Bronchial epithelial cell (primary cell): Measurements from ENCODE around the gene CNTNAP2. TPM values are rescaled to one million over a fixed set of nuclear protein-coding genes. Genes with fewer than 3 reads are reported as not detected.

Experiments used
- DNase-seq: peaks from one replicate; pipeline ENCODE4 v3.0.0-alpha.2; 2010; ENCODE audit warnings: low read depth
- FAIRE-seq: peaks from 2 replicates; lab custom pipeline; 2011; peaks lifted over from hg19 to GRCh38; lab: Jason Lieb, UNC
- H3K27me3 ChIP-seq: 2 replicates; pipeline ENCODE4 v1.5.1; 2011; ENCODE audit warnings: low read length; ENCODE audit not compliant: control insufficient read depth, insufficient read depth
- H3K36me3 ChIP-seq: 2 replicates; pipeline ENCODE4 v1.5.1; 2011; ENCODE audit warnings: low read length; ENCODE audit not compliant: control insufficient read depth, insufficient read depth
- H3K4me3 ChIP-seq: 2 replicates; pipeline ENCODE4 v1.5.1; 2011; ENCODE audit warnings: mild to moderate bottlenecking, low read depth, low read length, control low read depth
- total RNA-seq: library from RNA; depleted of rRNA; stranded (reverse); fragments of >200 nt; gene quantifications from 2 replicates; pipeline ENCODE4 v1.2.1, GENCODE V29; 2014
- TF ChIP-seq, protein P1 (sequence below): IDR thresholded peaks from 2 replicates; pipeline ENCODE4 v1.5.1; 2011; ENCODE audit warnings: mild to moderate bottlenecking, moderate library complexity, low read length, control low read depth, inconsistent platforms; ENCODE audit not compliant: insufficient read depth, severe bottlenecking

CNTNAP2 gene
- total RNA-seq, 1 donor from 2014 or later: 0.26 TPM

DNA sequence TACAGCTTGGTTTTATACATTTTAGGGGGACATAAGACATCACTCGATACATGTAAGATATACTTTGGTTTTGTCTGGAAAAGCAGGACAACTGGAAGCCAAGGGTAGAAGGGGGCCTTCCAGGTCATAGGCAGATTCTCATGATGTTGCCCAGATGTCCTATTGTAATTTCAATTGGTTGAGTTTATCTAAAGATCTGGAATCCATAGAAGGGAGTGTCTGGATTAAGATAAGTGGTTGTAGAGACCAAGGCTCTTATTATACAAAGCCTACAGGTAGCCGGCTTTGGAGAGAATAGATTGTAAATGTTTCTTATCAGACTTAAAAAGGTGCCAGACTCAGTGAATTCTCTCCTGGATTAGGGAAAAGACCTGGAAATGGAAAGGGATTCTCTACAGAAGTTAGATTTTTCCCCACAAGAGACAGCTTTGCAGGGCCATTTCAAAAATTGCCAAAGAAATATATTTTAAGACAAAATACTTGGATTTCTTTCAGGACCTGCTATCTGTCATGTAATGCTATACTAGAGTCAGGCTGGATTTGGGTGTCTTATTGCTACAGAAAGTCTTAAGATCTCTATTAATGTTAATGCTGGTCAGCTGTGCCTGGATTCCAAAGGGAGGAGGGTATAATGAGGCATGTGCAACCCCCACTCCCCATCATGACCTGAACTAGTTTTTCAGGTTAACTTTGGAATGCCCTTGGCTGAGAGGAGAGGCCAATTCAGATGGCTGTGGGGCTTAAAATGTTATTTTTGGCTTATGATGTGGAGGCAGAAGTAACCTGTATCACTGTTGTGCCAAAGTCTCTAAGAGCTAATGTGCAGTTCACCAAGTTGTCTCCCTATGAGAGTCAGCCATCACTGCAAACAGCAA is 1962.8 kb downstream of the CNTNAP2 start:
- no peak for FAIRE-seq

DNA sequence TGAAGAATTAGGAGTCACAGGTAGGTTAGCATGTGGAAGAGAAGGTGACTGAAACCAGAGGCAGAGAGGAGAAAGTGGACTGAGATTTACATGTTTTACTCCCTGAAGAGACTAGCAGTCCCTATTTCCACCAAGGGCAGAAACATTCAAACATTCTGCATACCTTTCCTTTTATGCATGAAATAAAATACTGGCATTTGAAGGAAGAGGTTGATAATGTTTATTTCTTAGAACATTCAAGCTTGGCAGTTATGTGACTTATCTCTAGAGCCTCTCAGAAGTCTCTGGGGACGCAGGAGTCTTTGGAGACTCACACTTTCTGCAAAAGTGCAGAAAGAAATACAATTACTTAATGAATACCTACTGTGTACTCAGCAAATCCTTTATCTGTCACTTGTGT is 1966.8 kb downstream of the CNTNAP2 start:
- Histone ChIP-seq H3K27me3 (no peaks in the 10 kb centered on the region), H3K36me3 (no peaks in the 10 kb centered on the region), H3K4me3 (no peak overlapping the region)
- TF ChIP-seq, protein P1, sequence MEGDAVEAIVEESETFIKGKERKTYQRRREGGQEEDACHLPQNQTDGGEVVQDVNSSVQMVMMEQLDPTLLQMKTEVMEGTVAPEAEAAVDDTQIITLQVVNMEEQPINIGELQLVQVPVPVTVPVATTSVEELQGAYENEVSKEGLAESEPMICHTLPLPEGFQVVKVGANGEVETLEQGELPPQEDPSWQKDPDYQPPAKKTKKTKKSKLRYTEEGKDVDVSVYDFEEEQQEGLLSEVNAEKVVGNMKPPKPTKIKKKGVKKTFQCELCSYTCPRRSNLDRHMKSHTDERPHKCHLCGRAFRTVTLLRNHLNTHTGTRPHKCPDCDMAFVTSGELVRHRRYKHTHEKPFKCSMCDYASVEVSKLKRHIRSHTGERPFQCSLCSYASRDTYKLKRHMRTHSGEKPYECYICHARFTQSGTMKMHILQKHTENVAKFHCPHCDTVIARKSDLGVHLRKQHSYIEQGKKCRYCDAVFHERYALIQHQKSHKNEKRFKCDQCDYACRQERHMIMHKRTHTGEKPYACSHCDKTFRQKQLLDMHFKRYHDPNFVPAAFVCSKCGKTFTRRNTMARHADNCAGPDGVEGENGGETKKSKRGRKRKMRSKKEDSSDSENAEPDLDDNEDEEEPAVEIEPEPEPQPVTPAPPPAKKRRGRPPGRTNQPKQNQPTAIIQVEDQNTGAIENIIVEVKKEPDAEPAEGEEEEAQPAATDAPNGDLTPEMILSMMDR: no peak
- DNase-seq: no peak
- no peak for FAIRE-seq

More for the DNA sequence above, 1962.8 kb downstream of the CNTNAP2 start:
- Histone ChIP-seq H3K27me3 (no peaks in the 10 kb centered on the region), H3K36me3 (no peaks in the 10 kb centered on the region), H3K4me3 (no peak overlapping the region)
- DNase-seq: no peak
- TF ChIP-seq, protein P1: no peak

DNA sequence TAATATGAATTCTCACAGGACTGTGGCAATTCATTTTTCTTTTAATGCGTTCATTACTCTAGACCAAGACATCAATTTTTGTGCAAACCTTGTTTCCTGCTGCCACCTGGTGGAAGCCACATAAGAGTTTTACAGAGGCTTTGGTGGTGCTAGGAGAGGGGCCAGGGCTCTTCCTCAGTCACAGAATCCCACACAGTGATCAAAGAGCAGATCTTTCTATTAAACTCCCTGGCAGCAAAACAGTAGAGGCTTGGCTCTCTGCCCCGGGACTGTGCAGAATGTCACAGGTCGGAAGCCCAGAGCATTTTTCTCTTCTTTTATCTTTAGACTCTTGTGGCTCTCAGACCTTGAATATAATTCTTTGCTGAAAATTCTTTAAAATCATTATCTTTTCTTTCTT is 1967.5 kb downstream of the CNTNAP2 start:
- TF ChIP-seq, protein P1: peak; percentile 45
- no peaks in the 10 kb centered on the region for H3K36me3 ChIP-seq
- FAIRE-seq (no peak), DNase-seq (peak; percentile 25)
- no peaks in the 10 kb centered on the region for H3K27me3 ChIP-seq
- no peak overlapping the region for H3K4me3 ChIP-seq

DNA sequence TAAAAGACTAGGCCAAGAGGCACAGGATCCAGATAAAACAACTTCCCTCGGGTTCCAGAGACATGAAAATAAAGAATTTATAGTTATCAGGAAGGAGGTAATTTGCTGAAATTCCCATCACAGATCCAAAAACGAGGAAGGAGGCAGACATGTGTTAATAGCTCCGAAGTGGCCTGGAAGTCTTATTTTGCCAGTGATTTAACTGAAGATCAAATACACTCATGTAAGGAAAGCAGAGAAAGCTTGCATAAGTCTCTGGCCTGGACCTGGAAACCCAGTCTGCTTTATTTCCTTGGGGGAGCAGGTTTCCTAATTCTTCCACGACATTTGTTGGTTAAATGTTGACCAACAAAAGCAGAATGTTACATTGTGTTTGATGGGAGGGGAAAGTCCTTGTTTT is 1975.3 kb downstream of the CNTNAP2 start:
- no peaks in the 10 kb centered on the region for H3K36me3 ChIP-seq
- TF ChIP-seq, protein P1: no peak
- H3K4me3 ChIP-seq: no peak overlapping the region
- DNase-seq (no peak), FAIRE-seq (no peak)
- H3K27me3 ChIP-seq: no peaks in the 10 kb centered on the region

DNA sequence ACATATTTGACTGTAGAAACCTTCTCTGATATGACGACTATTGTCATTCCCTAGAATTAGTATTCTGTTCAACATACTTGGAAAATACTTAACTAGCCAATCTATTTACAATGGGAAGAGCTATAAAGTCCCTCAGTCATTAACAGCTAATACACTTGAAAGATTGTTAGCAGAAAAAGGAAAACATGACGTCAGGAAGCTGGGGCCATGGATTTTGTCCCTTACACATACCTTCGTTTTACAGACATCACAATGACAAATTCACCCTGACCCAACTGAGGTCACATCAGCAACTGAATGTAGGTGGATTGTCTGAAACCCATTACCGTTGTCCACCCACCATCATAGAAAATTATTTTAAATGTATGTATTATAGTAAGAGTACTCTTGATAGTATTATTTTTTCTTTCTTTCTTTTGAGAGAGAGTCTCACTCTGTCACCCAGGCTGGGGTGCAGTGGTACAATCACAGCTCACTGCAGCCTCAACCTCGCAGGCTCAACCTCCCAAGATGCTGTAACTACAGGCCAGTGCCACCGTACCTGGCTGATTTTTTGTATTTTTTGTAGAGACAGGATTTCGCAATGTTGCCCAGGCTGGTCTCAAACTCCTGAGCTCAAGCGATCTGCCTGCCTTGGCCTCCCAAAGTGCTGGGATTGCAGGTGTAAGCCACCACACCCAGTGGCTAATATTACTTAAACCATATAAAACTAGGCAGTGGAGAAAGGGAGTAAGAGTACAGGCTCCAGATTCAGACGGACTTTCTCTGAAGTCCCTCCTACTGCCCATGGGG is 1977.0 kb downstream of the CNTNAP2 start:
- Histone ChIP-seq H3K4me3 (no peak overlapping the region), H3K27me3 (no peaks in the 10 kb centered on the region), H3K36me3 (no peaks in the 10 kb centered on the region)
- DNase-seq (no peak), FAIRE-seq (no peak)
- TF ChIP-seq, protein P1: no peak
